Epithelial cell of proximal tubule (primary cell): ENCODE results near the gene SPDEF. TPM values are rescaled to one million over a fixed set of nuclear protein-coding genes. Genes with fewer than 3 reads are reported as not detected.

Source experiments
- DNase-seq: peaks from one replicate; pipeline ENCODE4 v3.0.0-alpha.2; 2011; ENCODE audit warnings: low read depth
- H3K4me3 ChIP-seq: 2 replicates; pipeline ENCODE4 v1.5.1; 2011; ENCODE audit warnings: low read depth, mild to moderate bottlenecking, low read length
- CTCF ChIP-seq: conservative IDR thresholded peaks from 2 replicates; pipeline ENCODE4 v1.5.1; 2012; ENCODE audit warnings: low read depth, mild to moderate bottlenecking, low read length
- total RNA-seq: library from RNA; depleted of rRNA; stranded (reverse); fragments of >200 nt; gene quantifications from 2 replicates; pipeline ENCODE4 v1.2.3, GENCODE V29; 2015

SPDEF gene
- total RNA-seq, 1 donor from 2014 or later, result not detected

DNA sequence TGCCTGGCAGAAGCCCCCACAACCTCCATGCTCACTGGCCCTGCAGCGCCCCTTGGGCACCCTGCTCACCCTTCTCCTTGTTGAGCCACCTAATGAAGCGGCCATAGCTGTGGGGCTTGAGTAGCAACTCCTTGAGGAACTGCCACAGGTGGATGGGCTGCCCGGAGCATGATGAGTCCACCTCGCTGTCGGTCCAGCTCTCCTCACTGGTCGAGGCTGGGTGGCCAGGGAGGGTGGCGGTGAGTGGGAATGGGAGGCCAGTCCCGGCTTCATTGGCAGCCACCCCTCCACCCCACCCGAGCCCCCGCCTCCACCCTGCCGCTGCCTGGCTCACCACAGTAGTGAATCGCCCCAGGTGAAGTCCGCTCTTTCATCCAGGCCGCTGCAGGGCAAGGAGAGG is 16.9 kb downstream of the SPDEF start:
- H3K4me3 ChIP-seq, result no peak overlapping the region
- no peak for TF ChIP-seq CTCF
- DNase-seq, result no peak

- no peak for TF ChIP-seq CTCF
- DNase-seq, result no peak
- H3K4me3 ChIP-seq, result no peak overlapping the region
Observed at GRCh38 chr6:34538581-34538980, 17.5 kb downstream of the SPDEF start.

DNA sequence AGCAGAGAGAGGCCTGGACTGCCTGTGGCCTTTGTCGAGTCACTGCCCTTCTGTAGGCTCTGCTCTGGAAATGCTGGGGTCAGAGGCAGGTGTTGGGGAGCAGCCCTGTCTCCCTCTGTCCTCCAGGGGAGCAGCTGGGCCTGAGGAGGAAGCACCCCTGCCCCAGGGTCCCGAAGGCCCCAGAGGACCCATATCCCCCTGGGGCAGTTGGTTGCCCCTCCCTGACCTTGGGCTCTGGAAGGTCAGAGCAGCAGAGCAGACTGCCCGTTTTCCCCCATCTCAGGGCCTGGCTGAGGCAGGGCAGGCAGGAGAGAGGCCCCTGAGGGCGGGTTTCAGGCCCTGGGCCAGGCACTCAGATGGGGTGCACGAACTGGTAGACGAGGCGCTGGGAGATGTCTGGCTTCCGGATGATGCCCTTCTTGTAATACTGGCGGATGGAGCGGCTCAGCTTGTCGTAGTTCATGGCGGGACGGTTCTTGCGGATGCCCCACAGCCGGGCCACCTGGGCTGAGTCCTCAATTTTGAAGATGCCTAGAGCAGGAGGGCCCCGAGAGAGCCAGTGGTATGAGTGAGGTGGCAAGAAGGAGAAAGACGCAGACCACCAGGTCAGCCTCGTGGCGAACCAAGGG is 18.1 kb downstream of the SPDEF start:
- no peak for DNase-seq
- no peak overlapping the region for H3K4me3 ChIP-seq
- TF ChIP-seq CTCF, result no peak

- H3K4me3 ChIP-seq, result no peak overlapping the region
- DNase-seq, result no peak
- no peak for TF ChIP-seq CTCF
Observed at GRCh38 chr6:34536959-34537848, 18.9 kb downstream of the SPDEF start.

GRCh38 chr6:34536251-34536958 is 19.7 kb downstream of the SPDEF start:
- no peak overlapping the region for H3K4me3 ChIP-seq
- DNase-seq, result no peak

GRCh38 chr6:34535646-34536045 is 20.5 kb downstream of the SPDEF start:
- TF ChIP-seq CTCF, result no peak
- DNase-seq, result no peak
- no peak overlapping the region for H3K4me3 ChIP-seq

More at GRCh38 chr6:34536251-34536958, 19.7 kb downstream of the SPDEF start:
- no peak for TF ChIP-seq CTCF
